Activated naive CD8-positive, alpha-beta T cell (primary cell): Measurements from ENCODE around the gene INPP1.

Experiments
- H3K27ac Mint-ChIP-seq: one replicate; pipeline ENCODE4 v1.8.0; 2021; ENCODE audit warnings: mixed read lengths
- H3K27me3 Mint-ChIP-seq: one replicate; pipeline ENCODE4 v1.8.0; 2021; ENCODE audit warnings: mixed read lengths
- H3K36me3 Mint-ChIP-seq: one replicate; pipeline ENCODE4 v1.8.0; 2021; ENCODE audit warnings: mixed read lengths
- H3K4me1 Mint-ChIP-seq: one replicate; pipeline ENCODE4 v1.8.0; 2021; ENCODE audit warnings: low read depth, mixed read lengths
- H3K4me3 Mint-ChIP-seq: one replicate; pipeline ENCODE4 v1.8.0; 2021; ENCODE audit warnings: mild to moderate bottlenecking, mixed read lengths
- H3K9me3 Mint-ChIP-seq: one replicate; pipeline ENCODE4 v1.8.0; 2021; ENCODE audit warnings: low read depth, mixed read lengths

The INPP1 gene

DNA sequence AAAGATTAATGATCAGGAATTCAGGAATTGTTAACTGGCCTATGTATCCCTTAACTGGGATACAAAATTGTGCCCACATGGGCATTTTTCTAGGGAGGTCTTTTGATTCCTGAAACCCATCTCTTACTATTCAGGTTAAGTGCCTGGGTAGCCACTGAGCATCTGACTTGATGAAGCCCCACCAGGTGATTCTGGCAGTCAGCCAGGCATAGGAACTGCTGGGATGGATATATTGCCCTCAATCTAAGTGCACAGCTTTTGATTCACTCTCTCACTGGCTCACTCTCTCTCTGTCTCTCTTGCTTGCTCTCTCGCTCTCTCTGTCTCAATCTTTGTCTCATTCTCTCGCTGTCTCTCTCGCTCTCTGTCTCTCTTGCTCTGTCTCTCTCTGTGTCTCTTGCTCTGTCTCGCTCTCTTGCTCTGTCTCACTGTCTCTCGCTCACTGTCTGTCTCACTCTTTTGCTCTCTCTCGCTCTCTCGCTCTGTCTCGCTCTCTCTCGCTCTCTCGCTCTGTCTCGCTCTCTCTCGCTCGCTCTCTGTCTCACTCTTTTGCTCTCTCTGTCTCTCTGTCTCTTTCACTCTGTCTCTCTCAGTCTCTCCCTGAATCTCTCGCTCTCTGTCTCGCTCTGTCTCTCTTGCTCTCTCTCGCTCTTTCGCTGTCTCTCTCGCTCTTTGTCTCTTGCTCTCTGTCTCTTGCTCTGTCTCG is 22.3 kb downstream of the INPP1 start:
- Mint-ChIP-seq H3K9me3 (no peaks in the 10 kb centered on the region), H3K4me1 (peaks cover 14% of the 10 kb centered on the region), H3K36me3 (peaks cover 10% of the 10 kb centered on the region), H3K27me3 (no peaks in the 10 kb centered on the region), H3K4me3 (no peak overlapping the region), H3K27ac (no peak overlapping the region)

GRCh38 chr2:190366248-190366753 is 22.9 kb downstream of the INPP1 start:
- Mint-ChIP-seq H3K36me3 (peaks cover 10% of the 10 kb centered on the region), H3K9me3 (no peaks in the 10 kb centered on the region), H3K4me3 (no peak overlapping the region), H3K27me3 (no peaks in the 10 kb centered on the region), H3K27ac (no peak overlapping the region), H3K4me1 (peaks cover 10% of the 10 kb centered on the region)

DNA sequence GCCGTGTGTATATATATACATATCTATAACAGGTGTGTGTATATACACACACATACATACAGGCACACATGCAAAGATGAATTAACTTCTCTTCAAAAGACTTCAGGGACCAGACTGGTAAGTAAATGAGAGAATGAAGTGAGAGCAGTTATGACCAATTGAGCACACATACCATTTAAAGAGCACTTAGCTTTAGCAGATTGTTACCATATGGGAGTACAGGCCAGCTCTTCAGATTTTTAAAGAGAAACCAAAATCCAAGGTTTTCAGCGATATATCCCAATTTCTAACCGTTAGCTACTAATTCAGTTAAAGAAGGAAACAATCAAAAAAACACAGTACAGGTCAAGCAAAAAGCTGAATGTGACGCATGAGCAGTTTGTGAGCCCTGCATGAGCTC is 23.7 kb downstream of the INPP1 start:
- H3K36me3 Mint-ChIP-seq: peaks cover 8% of the 10 kb centered on the region
- H3K27ac Mint-ChIP-seq: no peak overlapping the region
- peaks cover 4% of the 10 kb centered on the region for H3K4me1 Mint-ChIP-seq
- no peaks in the 10 kb centered on the region for H3K27me3 Mint-ChIP-seq
- H3K4me3 Mint-ChIP-seq: no peak overlapping the region
- H3K9me3 Mint-ChIP-seq: no peaks in the 10 kb centered on the region

DNA sequence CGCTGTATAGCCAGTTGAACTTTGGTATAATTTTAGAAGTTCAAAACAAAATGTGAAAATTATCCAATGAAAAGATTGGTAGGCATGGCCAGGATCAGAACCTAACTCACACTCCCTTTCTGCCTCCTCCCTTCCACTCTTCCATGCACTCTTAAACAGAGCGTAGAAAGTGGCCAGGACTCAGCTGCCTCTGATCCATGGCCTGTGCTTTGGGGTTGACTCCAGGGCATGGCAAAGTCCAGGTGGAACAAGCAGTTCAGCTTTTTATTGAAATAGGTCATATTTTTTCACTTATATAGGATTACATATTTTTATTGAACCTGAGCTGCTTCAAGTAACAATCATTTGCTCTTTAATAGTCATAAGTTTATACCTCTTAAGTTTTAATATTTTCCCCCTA is 26.2 kb downstream of the INPP1 start:
- Mint-ChIP-seq H3K27me3 (no peaks in the 10 kb centered on the region), H3K4me3 (no peak overlapping the region), H3K27ac (no peak overlapping the region), H3K4me1 (no peaks in the 10 kb centered on the region), H3K36me3 (peaks cover 5% of the 10 kb centered on the region), H3K9me3 (no peaks in the 10 kb centered on the region)

- H3K4me1 Mint-ChIP-seq: no peaks in the 10 kb centered on the region
- H3K36me3 Mint-ChIP-seq: peaks cover 3% of the 10 kb centered on the region
- H3K27me3 Mint-ChIP-seq: no peaks in the 10 kb centered on the region
- no peak overlapping the region for H3K27ac Mint-ChIP-seq
- H3K9me3 Mint-ChIP-seq: no peaks in the 10 kb centered on the region
- no peak overlapping the region for H3K4me3 Mint-ChIP-seq
Observed at GRCh38 chr2:190376083-190376482, 32.7 kb downstream of the INPP1 start.

GRCh38 chr2:190376591-190377245 is 33.3 kb downstream of the INPP1 start:
- Mint-ChIP-seq H3K27ac (no peak overlapping the region), H3K27me3 (no peaks in the 10 kb centered on the region), H3K36me3 (peaks cover 3% of the 10 kb centered on the region), H3K9me3 (no peaks in the 10 kb centered on the region), H3K4me1 (no peaks in the 10 kb centered on the region), H3K4me3 (no peak overlapping the region)

GRCh38 chr2:190378880-190379237 is 35.5 kb downstream of the INPP1 start:
- Mint-ChIP-seq H3K36me3 (peaks cover 3% of the 10 kb centered on the region), H3K4me3 (no peak overlapping the region), H3K27me3 (no peaks in the 10 kb centered on the region), H3K4me1 (peaks cover 2% of the 10 kb centered on the region), H3K9me3 (no peaks in the 10 kb centered on the region), H3K27ac (no peak overlapping the region)

DNA sequence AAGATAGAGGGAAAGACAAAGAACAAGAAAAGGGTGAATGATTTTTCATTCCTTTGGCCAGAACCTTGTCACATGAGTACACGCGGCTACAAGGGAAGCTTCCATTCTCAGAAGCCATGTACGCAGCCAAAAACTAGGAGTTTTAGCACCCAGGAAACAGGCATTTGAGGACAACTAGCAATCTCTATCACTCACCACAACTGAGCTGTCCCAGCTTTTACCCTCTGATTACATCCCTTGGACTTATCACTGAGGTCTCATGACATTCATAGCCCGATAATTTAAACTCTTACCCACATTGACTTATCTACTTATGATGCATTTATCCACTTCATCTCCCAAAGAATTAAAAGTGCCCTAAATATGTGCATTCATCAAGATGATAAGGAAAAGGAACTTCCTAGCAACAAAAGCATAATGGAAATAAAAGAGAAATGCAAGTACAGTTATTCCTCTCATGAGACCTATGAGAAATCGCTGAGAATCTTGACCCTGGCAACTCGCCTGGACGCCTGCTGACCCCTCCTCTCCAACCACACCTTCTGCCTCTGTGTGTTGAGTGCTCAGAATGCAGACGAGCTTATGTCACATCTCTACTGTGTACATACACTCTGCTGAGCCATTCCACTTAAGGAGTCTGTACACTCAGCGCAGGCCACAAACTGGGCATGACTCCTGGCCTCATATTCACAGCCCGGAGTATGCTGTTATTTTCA is 36.0 kb downstream of the INPP1 start:
- Mint-ChIP-seq H3K4me3 (no peak overlapping the region), H3K27me3 (no peaks in the 10 kb centered on the region), H3K27ac (no peak overlapping the region), H3K4me1 (peaks cover 2% of the 10 kb centered on the region), H3K36me3 (peaks cover 3% of the 10 kb centered on the region), H3K9me3 (no peaks in the 10 kb centered on the region)

DNA sequence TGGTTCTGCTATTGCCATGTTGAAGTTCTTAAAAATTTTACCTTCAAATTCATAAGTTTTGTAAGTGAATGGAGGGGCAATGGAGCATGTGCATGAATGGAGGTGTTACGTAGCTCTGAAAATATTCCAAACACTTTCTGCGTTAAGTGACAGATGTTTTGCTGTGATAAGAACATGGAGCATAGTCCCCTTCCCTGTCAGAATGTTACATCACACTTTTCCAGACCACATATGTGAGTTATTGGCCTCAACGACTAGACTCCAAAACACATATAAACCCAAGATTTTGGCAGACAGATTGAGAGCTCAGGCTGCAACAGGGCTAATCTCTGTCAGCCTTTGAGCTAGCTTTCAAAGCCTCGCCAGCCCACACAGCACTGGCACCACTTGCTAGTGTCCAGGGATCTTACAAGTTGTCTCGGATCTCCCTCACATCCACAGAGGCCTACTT is 37.6 kb downstream of the INPP1 start:
- no peak overlapping the region for H3K4me3 Mint-ChIP-seq
- peaks cover 3% of the 10 kb centered on the region for H3K36me3 Mint-ChIP-seq
- no peaks in the 10 kb centered on the region for H3K9me3 Mint-ChIP-seq
- no peaks in the 10 kb centered on the region for H3K27me3 Mint-ChIP-seq
- H3K4me1 Mint-ChIP-seq: peaks cover 2% of the 10 kb centered on the region
- H3K27ac Mint-ChIP-seq: no peak overlapping the region

- Mint-ChIP-seq H3K4me3 (no peak overlapping the region), H3K27ac (no peak overlapping the region), H3K36me3 (no peaks in the 10 kb centered on the region), H3K27me3 (no peaks in the 10 kb centered on the region), H3K9me3 (no peaks in the 10 kb centered on the region), H3K4me1 (peaks cover 2% of the 10 kb centered on the region)
Observed at GRCh38 chr2:190382851-190383250, 39.5 kb downstream of the INPP1 start.

DNA sequence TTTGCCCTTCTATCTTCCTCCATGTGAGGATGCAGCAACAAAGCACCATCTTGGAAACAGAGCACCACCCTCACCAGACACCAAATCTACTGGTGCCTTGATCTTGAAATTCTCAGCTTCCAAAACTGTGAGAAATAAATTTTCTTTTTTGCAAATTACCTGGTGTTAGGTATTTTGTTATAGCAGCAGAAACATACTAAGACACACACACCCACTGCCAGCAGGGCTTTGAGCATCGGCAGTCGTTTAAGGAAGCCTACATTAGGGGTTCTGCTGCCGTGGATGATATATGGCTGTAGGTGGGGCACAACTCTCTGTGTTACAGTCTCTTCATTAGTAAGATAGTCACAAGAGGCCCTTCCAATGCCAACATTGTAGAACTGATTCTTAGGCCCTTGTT is 44.0 kb downstream of the INPP1 start:
- Mint-ChIP-seq H3K36me3 (no peaks in the 10 kb centered on the region), H3K4me3 (no peak overlapping the region), H3K9me3 (no peaks in the 10 kb centered on the region), H3K4me1 (peaks cover 2% of the 10 kb centered on the region), H3K27me3 (no peaks in the 10 kb centered on the region), H3K27ac (no peak overlapping the region)

DNA sequence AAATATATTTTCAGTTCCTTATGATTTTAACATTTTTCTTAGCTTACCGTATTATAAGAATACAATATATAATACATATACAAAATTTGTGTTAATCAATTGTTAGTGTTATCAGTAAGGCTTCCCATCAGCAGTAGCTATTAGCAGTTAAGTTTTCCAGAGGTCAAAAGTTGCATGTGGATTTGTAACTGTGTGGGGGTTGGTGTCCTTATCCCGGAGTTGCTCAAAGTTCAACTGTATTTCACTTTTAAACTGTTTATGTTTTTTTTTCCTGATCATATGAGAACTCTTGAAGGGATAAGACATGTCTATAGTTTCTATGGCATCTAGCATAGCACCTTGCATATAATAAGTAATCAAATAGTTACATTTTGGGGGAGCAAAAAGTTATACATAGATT is 52.9 kb downstream of the INPP1 start:
- Mint-ChIP-seq H3K9me3 (no peaks in the 10 kb centered on the region), H3K4me1 (no peaks in the 10 kb centered on the region), H3K36me3 (peaks cover 2% of the 10 kb centered on the region), H3K4me3 (no peak overlapping the region), H3K27ac (no peak overlapping the region), H3K27me3 (no peaks in the 10 kb centered on the region)

DNA sequence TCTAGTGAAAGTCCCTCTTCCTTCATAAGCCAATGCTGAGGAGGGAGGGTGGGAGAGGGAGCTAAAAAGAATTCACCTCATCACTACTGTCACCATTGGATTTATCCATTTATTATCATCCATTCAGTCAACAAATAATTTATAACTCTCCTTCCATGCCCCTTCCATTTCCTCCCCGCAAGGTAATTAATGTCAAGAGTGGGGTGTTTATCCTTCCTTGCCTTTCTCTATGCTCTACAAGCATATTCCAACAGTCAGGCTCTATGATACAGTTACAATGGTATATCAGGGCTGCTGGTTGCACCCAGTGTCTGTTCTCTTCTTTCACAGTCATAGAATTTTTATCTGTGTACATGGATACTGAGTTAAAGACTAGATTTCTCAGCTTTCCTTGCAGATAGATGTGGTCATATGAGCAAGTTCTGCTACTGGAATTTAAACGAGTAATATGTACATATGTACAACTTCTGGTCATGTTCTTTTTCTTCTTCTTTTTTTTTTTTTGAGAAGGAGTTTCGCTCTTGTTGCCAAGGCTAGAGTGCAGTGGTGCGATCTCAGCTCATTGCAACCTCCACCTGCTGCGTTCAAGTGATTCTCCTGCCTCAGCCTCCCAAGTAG is 59.7 kb downstream of the INPP1 start:
- H3K4me3 Mint-ChIP-seq: no peak overlapping the region
- peak overlapping the region; percentile 12 for H3K27ac Mint-ChIP-seq
- H3K36me3 Mint-ChIP-seq: no peaks in the 10 kb centered on the region
- H3K4me1 Mint-ChIP-seq: no peaks in the 10 kb centered on the region
- no peaks in the 10 kb centered on the region for H3K9me3 Mint-ChIP-seq
- H3K27me3 Mint-ChIP-seq: no peaks in the 10 kb centered on the region

GRCh38 chr2:190404487-190404886 is 61.1 kb downstream of the INPP1 start:
- Mint-ChIP-seq H3K9me3 (no peaks in the 10 kb centered on the region), H3K36me3 (no peaks in the 10 kb centered on the region), H3K4me3 (no peak overlapping the region), H3K27ac (no peak overlapping the region), H3K4me1 (peaks cover 4% of the 10 kb centered on the region), H3K27me3 (no peaks in the 10 kb centered on the region)

GRCh38 chr2:190405070-190405469 is 61.7 kb downstream of the INPP1 start:
- peaks cover 10% of the 10 kb centered on the region for H3K4me1 Mint-ChIP-seq
- H3K9me3 Mint-ChIP-seq: no peaks in the 10 kb centered on the region
- H3K36me3 Mint-ChIP-seq: no peaks in the 10 kb centered on the region
- H3K4me3 Mint-ChIP-seq: no peak overlapping the region
- no peaks in the 10 kb centered on the region for H3K27me3 Mint-ChIP-seq
- no peak overlapping the region for H3K27ac Mint-ChIP-seq
